ENCODE data around the gene NUPR2. TPM values are rescaled to one million over a fixed set of nuclear protein-coding genes. Genes with fewer than 3 reads are reported as not detected.
"Not testable (repeated sequence)": the region's sequence is repeated elsewhere in the genome, so short reads cannot be mapped to it uniquely, and the experiment has no call there.

Gene NUPR2
- total and polyA plus RNA-seq, 2 experiments from 2014 or later = not detected

- no peak for TF ChIP-seq ZNF462 (CRISPR knock-in tag; IDR thresholded peaks at IDR 0.05)
- no peak for TF ChIP-seq STAT1 (IDR thresholded peaks at IDR 0.05; ENCODE audit: unreplicated experiment)
- TF ChIP-seq ETS1 (IDR thresholded peaks at IDR 0.05) = no peak
- no peak for TF ChIP-seq NANOG (IDR thresholded peaks at IDR 0.05; ENCODE audit: borderline replicate concordance)
These were observed 5.2 kb upstream of the NUPR2 start (continued) for GRCh38 chr7:56121440-56121839.

DNA sequence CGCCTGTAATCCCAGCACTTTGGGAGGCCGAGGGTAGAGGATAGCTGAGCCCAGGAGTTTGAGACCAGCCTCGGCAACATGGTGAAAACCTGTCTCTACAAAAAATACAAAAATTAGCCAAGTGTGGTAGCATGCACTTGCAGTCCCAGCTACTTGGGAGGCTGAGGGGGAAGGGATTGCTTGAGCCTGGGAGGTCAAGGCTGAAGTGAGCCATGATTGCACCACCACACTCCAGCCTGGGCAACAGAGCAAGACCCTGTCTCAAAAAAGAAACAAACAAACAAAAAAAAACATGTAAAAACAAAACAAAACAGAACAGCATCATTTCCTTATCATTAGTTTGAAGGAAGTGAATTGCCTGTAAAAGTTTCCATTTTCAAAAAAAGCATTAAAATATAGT is 4.0 kb downstream of the NUPR2 start:
- not testable (repeated sequence) for H3K27me3 ChIP-seq (ENCODE audit: insufficient read depth); H2AFZ ChIP-seq

More for the DNA sequence above, 4.0 kb downstream of the NUPR2 start:
- peaks cover 18% of the 10 kb centered on the region for H3K36me3 Mint-ChIP-seq (ENCODE audit: low read depth)
- not testable (repeated sequence) for H3K36me3 ChIP-seq (ENCODE audit: insufficient read depth); H3K27ac Mint-ChIP-seq; H3K27ac ChIP-seq (ENCODE audit: low read depth); H3F3A ChIP-seq (replicated peaks; ENCODE audit: low read depth); H3K4me3 Mint-ChIP-seq; ATAC-seq; H3K4me1 ChIP-seq (ENCODE audit: insufficient read depth); H3K9me2 ChIP-seq (ENCODE audit: insufficient read depth); H3K4me3 ChIP-seq; H3K4me2 ChIP-seq; H3K27me3 Mint-ChIP-seq (ENCODE audit: insufficient read depth, low read depth, poor library complexity); H4K20me1 ChIP-seq (replicated peaks; ENCODE audit: insufficient read depth); H3K79me2 ChIP-seq (replicated peaks; ENCODE audit: insufficient read depth); DNase-seq (ENCODE audit: low spot score); H3K4me1 Mint-ChIP-seq
- peaks cover 94% of the 10 kb centered on the region for H3K9me3 Mint-ChIP-seq

Data from GM23338 (cell line).